Subcutaneous adipose tissue (tissue), 4 donors: ENCODE measurements around the gene PKLR. TPM values are rescaled to one million over a fixed set of nuclear protein-coding genes. Genes with fewer than 3 reads are reported as not detected.

Experiments
- total RNA-seq, 4 donors: library from RNA; depleted of rRNA; stranded (reverse); fragments of >200 nt; gene quantifications; one replicate each; pipeline ENCODE4 v1.1.0, GENCODE V29; 2016
- TF ChIP-seq, protein P1 (sequence below): fragments of 450-650 bp; IDR thresholded peaks from one replicate; pipeline ENCODE4 v1.5.1; 2016; ENCODE audit warnings: low read depth, mild to moderate bottlenecking, control low read depth, antibody characterized with exemption, moderate library complexity

The PKLR gene
- total RNA-seq, 4 donors from 2014 or later, result not detected

DNA sequence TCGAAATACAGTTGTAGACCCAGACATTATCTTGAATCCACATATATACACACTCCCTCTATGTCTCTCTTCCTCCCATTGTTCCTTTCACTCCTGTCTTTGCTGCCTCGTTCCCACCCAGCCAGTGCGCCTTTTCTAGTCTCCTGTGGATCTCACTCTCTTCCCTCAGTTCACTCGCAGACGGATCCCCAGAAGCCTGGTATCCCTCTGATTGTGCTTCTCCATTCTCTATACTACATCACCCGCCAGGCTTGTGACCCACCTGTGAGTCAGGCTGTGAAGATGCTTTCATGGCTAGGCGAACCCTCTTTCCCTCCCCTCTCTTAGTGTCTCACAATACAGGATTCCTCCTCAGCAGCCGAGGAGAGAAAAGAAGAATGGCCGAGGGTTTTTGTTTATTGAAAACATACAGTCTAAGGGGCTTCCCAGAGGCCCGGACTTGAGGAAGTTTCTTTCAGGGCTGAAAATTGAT lies 22.5 kb downstream of the PKLR start:
- TF ChIP-seq, protein P1, sequence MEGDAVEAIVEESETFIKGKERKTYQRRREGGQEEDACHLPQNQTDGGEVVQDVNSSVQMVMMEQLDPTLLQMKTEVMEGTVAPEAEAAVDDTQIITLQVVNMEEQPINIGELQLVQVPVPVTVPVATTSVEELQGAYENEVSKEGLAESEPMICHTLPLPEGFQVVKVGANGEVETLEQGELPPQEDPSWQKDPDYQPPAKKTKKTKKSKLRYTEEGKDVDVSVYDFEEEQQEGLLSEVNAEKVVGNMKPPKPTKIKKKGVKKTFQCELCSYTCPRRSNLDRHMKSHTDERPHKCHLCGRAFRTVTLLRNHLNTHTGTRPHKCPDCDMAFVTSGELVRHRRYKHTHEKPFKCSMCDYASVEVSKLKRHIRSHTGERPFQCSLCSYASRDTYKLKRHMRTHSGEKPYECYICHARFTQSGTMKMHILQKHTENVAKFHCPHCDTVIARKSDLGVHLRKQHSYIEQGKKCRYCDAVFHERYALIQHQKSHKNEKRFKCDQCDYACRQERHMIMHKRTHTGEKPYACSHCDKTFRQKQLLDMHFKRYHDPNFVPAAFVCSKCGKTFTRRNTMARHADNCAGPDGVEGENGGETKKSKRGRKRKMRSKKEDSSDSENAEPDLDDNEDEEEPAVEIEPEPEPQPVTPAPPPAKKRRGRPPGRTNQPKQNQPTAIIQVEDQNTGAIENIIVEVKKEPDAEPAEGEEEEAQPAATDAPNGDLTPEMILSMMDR, result no peak

DNA sequence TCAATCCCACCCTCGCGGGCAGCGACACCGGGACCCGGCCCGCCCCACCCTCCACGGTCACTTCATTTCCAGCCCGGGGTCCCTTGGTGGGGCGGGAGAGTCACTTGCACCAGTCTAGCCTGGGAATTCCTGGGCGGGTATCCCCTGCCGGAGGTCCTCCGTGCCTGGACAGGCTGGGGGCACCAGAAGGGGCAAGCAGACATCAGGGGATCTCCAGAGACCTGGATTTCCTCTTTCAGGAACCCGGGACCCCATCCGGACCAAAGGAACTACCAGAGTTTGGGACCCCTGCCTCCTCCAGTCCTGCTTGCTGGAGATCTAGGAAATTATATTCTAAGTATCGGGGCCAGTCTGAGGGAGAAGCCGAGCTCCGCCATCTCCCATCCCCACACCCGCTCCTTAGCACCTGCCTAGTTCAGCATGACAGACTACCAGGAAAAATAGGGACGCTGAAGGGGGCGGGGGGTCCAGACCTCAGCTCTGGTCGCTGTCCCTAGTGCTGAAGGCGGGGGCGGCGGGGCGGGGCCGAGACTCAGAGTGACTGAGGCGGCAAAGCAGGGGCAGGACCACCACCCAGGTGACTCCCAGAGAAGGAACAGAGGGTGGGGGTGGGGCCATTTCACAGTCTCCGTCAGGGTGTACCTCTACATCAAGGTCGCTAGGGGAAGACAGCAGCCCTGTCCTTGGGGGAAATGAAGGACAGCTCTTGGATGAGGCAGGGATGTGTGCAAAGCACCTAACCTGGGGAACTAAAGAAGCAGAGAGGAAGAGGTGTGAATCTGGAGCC lies 23.1 kb downstream of the PKLR start:
- TF ChIP-seq, protein P1, result no peak

DNA sequence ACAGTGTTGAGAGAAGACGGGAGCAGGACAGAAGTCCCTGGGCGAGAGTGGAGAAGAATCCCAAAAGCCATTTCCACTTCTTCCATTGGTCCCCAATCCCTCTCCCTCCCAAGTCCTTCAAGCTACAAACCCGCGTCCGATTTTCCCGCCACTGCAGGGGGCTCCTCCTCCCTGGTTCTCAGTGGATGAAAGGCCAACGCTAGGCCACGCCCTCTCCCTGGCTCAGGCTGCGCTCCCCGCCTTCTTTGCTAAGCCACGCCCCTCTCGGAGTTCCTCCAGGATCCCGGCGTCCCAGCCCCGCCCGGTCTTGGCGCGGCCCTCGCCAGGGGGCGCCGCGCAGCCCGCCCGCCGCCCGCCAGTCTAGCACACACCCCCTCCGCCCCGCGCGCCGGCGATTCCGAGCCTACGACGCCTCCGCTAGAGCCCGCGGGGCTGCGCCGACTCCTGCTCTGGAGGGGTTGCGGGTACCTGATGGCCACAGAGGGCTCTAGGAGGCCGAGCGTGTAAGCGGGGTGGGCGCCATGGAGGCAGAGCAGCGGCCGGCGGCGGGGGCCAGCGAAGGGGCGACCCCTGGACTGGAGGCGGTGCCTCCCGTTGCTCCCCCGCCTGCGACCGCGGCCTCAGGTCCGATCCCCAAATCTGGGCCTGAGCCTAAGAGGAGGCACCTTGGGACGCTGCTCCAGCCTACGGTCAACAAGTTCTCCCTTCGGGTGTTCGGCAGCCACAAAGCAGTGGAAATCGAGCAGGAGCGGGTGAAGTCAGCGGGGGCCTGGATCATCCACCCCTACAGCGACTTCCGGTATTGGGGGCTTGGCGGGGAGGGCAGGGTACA lies 24.0 kb downstream of the PKLR start, which contains the start of gene HCN3:
TSS of gene HCN3 (plus strand) at position 394 of the 832 bp plus-strand sequence. CDS start at position 522, 128 bp downstream.
- TF ChIP-seq, protein P1, result no peak

DNA sequence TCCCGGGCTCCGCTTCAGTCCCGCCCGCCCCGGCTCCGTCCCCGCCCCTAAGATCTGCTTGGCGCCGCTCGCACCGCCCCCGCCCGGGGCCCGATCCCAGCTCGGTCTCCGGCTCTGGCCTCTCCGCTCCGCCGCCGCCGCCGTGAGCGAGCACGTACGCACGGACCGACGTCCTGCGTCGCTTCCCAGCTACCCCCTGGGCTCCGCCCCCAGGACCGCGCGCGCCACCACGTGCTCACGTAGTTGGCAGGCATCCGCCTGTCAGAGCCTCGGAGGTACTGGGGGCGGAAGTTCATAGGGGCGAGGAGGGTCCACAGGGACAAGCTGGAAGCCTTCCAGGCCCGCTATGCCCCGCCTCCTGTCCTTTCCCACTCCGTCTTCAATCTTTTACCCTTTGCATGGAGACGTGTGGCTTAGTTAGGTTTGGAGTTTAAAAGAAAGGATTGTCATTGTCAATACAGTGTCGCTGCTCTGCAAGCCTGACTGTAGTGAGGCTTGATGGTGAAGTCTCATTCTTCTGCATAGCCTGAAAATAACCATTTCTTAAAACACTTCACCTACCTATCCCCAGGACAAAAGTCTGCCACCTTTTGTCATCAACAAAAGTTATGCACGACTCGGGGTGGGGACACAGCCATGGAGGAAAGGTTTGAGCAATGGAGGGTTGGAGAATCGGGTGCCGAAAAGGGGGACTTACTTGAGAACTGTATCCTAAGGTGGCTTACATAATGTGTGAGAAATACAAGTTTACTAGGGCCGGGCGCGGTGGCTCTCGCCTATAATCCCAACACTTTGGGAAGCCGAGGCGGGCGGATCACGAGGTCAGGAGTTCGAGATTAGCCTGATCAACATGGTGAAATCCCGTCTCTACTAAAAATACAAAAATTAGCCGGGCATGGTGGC lies 27.6 kb downstream of the PKLR start, which contains the start of gene CLK2:
TSS of gene CLK2 (minus strand) at position 162 of the 903 bp plus-strand sequence. CDS start 2,527 bp downstream, outside the sequence.
- TF ChIP-seq, protein P1, result no peak

DNA sequence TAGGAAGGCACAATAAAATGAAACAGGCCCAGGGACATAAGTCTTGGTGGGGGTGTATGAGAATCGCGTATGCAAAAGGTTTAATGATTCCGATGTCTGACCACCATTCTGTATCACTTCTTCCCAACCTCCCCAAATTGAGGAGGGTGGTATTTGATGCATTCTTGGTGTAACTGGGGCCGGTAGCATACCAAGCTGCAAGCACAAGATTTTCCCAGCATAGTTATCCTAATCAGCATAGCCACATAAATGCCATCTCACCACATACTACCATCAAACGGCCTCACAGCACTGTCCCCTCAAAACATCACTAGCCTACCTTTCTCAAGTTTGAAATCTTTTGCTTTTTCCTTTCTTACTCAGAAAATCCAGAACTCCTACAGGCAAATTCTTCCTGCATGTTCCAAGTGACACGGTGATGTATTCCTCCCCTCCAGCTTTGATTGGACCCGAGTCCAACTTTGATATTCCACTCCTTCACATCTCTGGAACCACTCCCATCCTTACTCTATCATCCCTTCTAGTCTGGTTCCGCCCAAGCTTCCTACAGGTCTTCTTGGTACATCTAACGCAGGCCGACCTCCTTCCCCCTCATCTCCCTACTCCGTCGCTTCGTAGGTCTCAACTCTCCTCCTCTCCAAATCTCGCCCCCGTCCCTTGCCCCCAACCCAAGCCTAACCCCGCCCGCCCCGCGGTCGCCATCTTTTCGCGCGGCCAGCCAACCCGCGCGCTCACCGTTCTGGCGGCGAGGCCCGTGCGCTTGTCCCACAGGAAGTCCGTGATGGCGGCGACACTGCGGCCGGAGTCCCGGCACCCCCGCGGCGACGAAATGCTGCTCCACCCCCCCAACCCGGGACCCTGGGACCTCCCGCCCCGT lies 28.5 kb downstream of the PKLR start:
- TF ChIP-seq, protein P1, result no peak

DNA sequence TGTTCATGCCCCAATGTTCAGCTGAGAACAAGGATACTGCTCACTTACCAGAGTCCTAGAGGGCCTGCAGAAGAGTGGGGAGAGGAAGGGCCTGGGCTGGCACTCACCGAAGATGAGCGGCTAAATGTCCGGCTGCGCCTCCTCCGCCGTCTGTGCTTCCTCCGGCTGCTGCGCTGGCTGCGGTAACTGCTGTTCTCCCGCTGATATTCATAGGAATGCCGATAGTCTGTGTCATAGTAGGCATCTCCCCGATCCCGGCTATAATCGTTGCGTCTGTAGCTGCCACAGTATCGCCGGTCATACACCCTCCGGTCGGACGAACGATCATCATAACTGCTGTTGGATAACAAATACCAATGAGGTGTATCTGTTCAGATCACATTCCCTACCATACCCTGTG lies 31.9 kb downstream of the PKLR start:
- TF ChIP-seq, protein P1, result no peak
